ENCODE measurements around the gene UBE3B. TPM values are rescaled to one million over a fixed set of nuclear protein-coding genes. Genes with fewer than 3 reads are reported as not detected.

UBE3B gene
- total RNA-seq, 1 experiment from 2014 or later: 38.4 TPM

DNA sequence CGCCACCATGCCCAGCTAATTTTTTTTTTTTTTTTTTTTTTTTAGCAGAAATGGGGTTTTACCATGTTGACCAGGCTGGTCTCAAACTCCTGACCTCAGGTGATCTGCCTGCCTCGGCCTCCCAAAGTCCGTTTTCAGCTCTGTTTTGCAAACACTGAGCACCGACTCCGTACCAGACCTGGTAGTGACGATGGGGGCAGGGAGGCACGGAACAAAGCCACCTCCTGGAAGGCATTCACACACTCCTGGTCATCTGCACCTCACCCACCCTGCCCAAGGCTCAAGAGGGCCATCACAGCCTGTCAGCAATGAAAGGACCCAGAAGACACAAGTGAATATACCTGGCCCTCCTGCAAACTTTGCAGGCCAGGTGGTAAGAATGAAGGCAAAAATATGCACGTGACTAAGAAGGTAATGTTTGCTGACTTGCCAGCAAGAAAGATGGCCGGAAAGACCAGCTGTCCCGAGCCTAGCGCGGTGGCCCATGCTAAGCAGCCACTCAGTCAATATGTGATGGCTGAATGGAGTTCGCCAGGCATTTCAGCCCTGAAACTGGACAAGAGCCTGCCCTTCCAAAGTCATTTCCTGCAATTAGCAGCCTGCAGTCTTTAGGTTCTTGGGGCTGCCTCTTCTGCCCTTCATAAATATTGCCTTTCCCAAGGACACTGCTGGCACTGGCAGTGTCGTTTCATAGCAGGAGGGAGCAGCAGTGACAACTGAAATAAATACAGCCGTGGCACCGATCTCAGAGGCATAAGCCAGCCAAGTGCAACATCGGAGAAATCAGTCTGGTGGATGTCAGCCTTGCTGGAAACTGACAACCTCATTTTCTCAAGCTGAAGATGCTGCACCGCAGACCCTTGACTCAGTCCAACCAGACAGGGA lies 78.2 kb downstream of the UBE3B start:
- Histone ChIP-seq H3K27me3 (replicated peaks; ENCODE audit: control insufficient read depth, insufficient read depth, low read length) (no peaks in the 10 kb centered on the region), H3K9me3 (no peaks in the 10 kb centered on the region), H3K36me3 (ENCODE audit: control insufficient read depth, insufficient read depth, low read length) (no peaks in the 10 kb centered on the region; the same call in 1 of the 2 replicates), H3K4me3 (ENCODE audit: low read depth, low read length) (no peak overlapping the region), H3K4me1 (no peaks in the 10 kb centered on the region; the same call in 1 of the 2 replicates)
- no peaks in the 10 kb centered on the region for H3K4me1 Mint-ChIP-seq (ENCODE audit: low read depth, unreplicated experiment)
- TF ChIP-seq CTCF (IDR thresholded peaks at IDR 0.05; ENCODE audit: insufficient read depth in 1 of 2, low read depth in 1 of 2, low read length in 1 of 2, severe bottlenecking in 1 of 2, unreplicated experiment in 1 of 2): no peak
- no peaks in the 10 kb centered on the region for H3K27me3 Mint-ChIP-seq (ENCODE audit: insufficient read depth, unreplicated experiment)
- H3K36me3 Mint-ChIP-seq (ENCODE audit: insufficient read depth, unreplicated experiment): peaks cover 4% of the 10 kb centered on the region
- DNase-seq: no peak
- H3K27ac Mint-ChIP-seq (ENCODE audit: unreplicated experiment): no peak overlapping the region
- H3K4me3 Mint-ChIP-seq (ENCODE audit: unreplicated experiment): no peak overlapping the region
- H3K9me3 Mint-ChIP-seq (ENCODE audit: unreplicated experiment): no peaks in the 10 kb centered on the region
- intact Hi-C loops (cut with micrococcal nuclease; ENCODE audit: unreplicated experiment): no loop called here
- POLR2A ChIA-PET: interaction anchor here (0.6 kb wide), 1 partner anchor 224 kb away, joined by 7 read pairs; no protein-coding TSS in a partner anchor
- BruUV-seq (replicated peaks): no TSS peak
- CTCF ChIA-PET: no interaction called here

GRCh38 chr12:109557200-109557599 lies 79.8 kb downstream of the UBE3B start:
- no peaks in the 10 kb centered on the region; the same call in 1 of the 2 replicates for H3K4me1 ChIP-seq
- Mint-ChIP-seq H3K4me3 (ENCODE audit: unreplicated experiment) (no peak overlapping the region), H3K36me3 (ENCODE audit: insufficient read depth, unreplicated experiment) (peaks cover 14% of the 10 kb centered on the region), H3K27me3 (ENCODE audit: insufficient read depth, unreplicated experiment) (no peaks in the 10 kb centered on the region), H3K27ac (ENCODE audit: unreplicated experiment) (no peak overlapping the region), H3K4me1 (ENCODE audit: low read depth, unreplicated experiment) (no peaks in the 10 kb centered on the region), H3K9me3 (ENCODE audit: unreplicated experiment) (no peaks in the 10 kb centered on the region)
- BruUV-seq (replicated peaks): no TSS peak
- ChIA-PET CTCF (no interaction called here), POLR2A (no interaction called here)
- DNase-seq: no peak
- H3K9me3 ChIP-seq: peaks cover 1% of the 10 kb centered on the region; the same call in 1 of the 2 replicates
- no peaks in the 10 kb centered on the region for H3K27me3 ChIP-seq (replicated peaks; ENCODE audit: control insufficient read depth, insufficient read depth, low read length)
- TF ChIP-seq CTCF (IDR thresholded peaks at IDR 0.05; ENCODE audit: insufficient read depth in 1 of 2, low read depth in 1 of 2, low read length in 1 of 2, severe bottlenecking in 1 of 2, unreplicated experiment in 1 of 2): no peak
- H3K4me3 ChIP-seq (ENCODE audit: low read depth, low read length): no peak overlapping the region
- intact Hi-C loops (cut with micrococcal nuclease; ENCODE audit: unreplicated experiment): no loop called here
- no peaks in the 10 kb centered on the region; the same call in none of the 2 replicates for H3K36me3 ChIP-seq (ENCODE audit: control insufficient read depth, insufficient read depth, low read length)

- Histone ChIP-seq H3K27me3 (replicated peaks; ENCODE audit: control insufficient read depth, insufficient read depth, low read length) (no peaks in the 10 kb centered on the region), H3K9me3 (peaks cover 6% of the 10 kb centered on the region; the same call in 1 of the 2 replicates), H3K4me1 (no peaks in the 10 kb centered on the region), H3K36me3 (ENCODE audit: control insufficient read depth, insufficient read depth, low read length) (peaks cover 3% of the 10 kb centered on the region), H3K4me3 (ENCODE audit: low read depth, low read length) (no peak overlapping the region)
- Mint-ChIP-seq H3K27ac (ENCODE audit: unreplicated experiment) (no peak overlapping the region), H3K36me3 (ENCODE audit: insufficient read depth, unreplicated experiment) (peaks cover 20% of the 10 kb centered on the region), H3K4me3 (ENCODE audit: unreplicated experiment) (no peak overlapping the region), H3K4me1 (ENCODE audit: low read depth, unreplicated experiment) (no peaks in the 10 kb centered on the region), H3K9me3 (ENCODE audit: unreplicated experiment) (no peaks in the 10 kb centered on the region), H3K27me3 (ENCODE audit: insufficient read depth, unreplicated experiment) (no peaks in the 10 kb centered on the region)
- POLR2A ChIA-PET: no interaction called here
- intact Hi-C loops (cut with micrococcal nuclease; ENCODE audit: unreplicated experiment): no loop called here
- CTCF ChIA-PET: no interaction called here
- TF ChIP-seq CTCF (IDR thresholded peaks at IDR 0.05; ENCODE audit: insufficient read depth in 1 of 2, low read depth in 1 of 2, low read length in 1 of 2, severe bottlenecking in 1 of 2, unreplicated experiment in 1 of 2): no peak
- no peak for DNase-seq
- no TSS peak for BruUV-seq (replicated peaks)
These were observed 80.4 kb downstream of the UBE3B start for GRCh38 chr12:109557805-109558204.

Measured in Caco-2 (cell line).